ENCODE data around the gene HOXB2.

DNA sequence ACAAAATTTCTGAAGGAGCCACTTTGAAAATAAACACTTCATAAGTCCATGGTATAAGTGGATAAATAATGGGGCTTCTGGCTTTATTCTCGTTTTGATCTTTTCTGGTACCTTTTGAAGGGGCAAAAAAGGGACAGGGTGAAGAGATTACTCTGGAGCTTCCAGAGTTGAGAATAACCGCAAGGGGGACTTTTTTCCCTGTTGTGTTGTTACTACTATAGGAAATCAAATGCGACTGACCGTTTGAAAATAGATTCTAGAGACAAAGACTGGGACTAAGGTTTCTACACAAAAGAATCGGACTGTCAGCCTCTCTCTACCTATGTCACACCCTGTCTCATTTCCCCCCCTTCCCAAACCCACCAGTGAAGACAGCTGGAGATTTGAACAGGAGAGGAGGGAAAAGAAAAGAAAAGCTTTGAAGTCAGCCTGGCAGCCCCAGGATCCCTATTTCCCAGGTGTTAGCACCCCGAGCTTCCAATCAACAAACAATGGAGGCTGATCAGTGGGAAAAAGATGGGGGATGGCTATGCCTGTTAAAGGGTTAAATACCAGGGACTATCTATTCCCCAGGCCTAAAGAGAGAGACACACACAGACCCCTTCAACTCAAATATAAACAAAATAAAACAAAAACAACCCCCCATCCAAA, 24.9 kb upstream of the HOXB2 start:
- TF ChIP-seq, protein P1, sequence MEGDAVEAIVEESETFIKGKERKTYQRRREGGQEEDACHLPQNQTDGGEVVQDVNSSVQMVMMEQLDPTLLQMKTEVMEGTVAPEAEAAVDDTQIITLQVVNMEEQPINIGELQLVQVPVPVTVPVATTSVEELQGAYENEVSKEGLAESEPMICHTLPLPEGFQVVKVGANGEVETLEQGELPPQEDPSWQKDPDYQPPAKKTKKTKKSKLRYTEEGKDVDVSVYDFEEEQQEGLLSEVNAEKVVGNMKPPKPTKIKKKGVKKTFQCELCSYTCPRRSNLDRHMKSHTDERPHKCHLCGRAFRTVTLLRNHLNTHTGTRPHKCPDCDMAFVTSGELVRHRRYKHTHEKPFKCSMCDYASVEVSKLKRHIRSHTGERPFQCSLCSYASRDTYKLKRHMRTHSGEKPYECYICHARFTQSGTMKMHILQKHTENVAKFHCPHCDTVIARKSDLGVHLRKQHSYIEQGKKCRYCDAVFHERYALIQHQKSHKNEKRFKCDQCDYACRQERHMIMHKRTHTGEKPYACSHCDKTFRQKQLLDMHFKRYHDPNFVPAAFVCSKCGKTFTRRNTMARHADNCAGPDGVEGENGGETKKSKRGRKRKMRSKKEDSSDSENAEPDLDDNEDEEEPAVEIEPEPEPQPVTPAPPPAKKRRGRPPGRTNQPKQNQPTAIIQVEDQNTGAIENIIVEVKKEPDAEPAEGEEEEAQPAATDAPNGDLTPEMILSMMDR (IDR thresholded peaks at IDR 0.05): peak in 2 of 6 experiments; percentile 11 to 15
- TF ChIP-seq POLR2A (IDR thresholded peaks at IDR 0.05): no peak

Measured in esophagus squamous epithelium (tissue), 4 donors.